ENCODE measurements around the gene CREG1.
A peak's percentile ranks its signal among the peaks of the same experiment; 100 is the strongest.

- TF ChIP-seq CTCF (conservative IDR thresholded peaks at IDR 0.05; ENCODE audit: low read length) (0 out of 2 replicates have a peak, but pooled peaks have one; percentile 3), EZH2phosphoT487 (IDR thresholded peaks at IDR 0.05; ENCODE audit: borderline replicate concordance, low read depth, low read length) (no peak)
Observed at GRCh38 chr1:167551362-167551761, 2.2 kb downstream of the CREG1 start.
